Measurements from ENCODE around the gene SPOCK1. TPM values are rescaled to one million over a fixed set of nuclear protein-coding genes. Genes with fewer than 3 reads are reported as not detected.

Gene SPOCK1
- total RNA-seq, 1 experiment from 2014 or later: 0.27 TPM

DNA sequence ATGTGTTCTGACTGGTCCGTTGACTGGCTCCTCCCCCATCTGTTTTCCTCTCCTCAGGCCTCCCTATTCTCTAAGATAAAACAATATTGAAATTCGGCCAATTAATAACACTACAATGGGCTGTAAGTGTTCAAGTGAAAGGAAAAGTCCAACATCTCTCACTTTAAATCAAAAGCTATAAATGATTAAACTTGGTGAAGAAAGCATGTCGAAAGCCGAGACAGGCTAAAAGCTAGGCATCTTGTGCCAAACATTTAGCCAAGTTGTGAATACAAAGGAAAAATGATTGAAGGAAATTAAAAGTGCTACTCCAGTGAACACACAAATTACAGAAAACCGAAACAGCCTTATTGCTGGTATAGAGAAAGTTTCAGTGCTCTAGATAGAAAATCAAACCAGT is 310.6 kb downstream of the SPOCK1 start:
- Histone ChIP-seq H3K4me1 (ENCODE audit: control insufficient read depth in 1 of 2, insufficient read depth in 2 of 2, low read length in 2 of 2) (no peaks in the 10 kb centered on the region), H3K9ac (ENCODE audit: low read length) (no peak overlapping the region), H4K20me1 (ENCODE audit: insufficient read depth) (no peaks in the 10 kb centered on the region), H3K79me2 (ENCODE audit: insufficient read depth, low read length) (no peaks in the 10 kb centered on the region), H3K27ac (ENCODE audit: low read depth, low read length) (no peak overlapping the region), H2AFZ (ENCODE audit: low read depth, low read length, poor library complexity, severe bottlenecking) (no peak overlapping the region), H3K4me3 (replicated peaks in 1 of 2; ENCODE audit: low read depth in 1 of 2, low read length in 2 of 2) (no peak overlapping the region), H3K27me3 (ENCODE audit: insufficient read depth, low read length) (peaks cover 76% of the 10 kb centered on the region), H3K36me3 (ENCODE audit: control insufficient read depth in 1 of 2, insufficient read depth in 2 of 2, low read length in 2 of 2) (no peaks in the 10 kb centered on the region), H3K4me2 (ENCODE audit: low read length) (no peak overlapping the region), H3K9me3 (ENCODE audit: control insufficient read depth in 1 of 2, insufficient read depth in 1 of 2, low read depth in 1 of 2, low read length in 2 of 2) (no peaks in the 10 kb centered on the region), H3K9me2 (ENCODE audit: insufficient read depth) (no peaks in the 10 kb centered on the region)
- ATAC-seq (no peak), DNase-seq (ENCODE audit: low read depth, low spot score) (no peak)
- ChIA-PET CTCF (no interaction called here), POLR2A (no interaction called here), RAD21 (ENCODE audit: low non-redundant PET in 1 of 2, low total read pairs in 2 of 2, uncharacterized antibody in 2 of 2, unreplicated experiment in 2 of 2) (no interaction called here)
- intact Hi-C loops (cut with micrococcal nuclease): no loop called here
- no TSS peak for BruUV-seq (replicated peaks)
- TF ChIP-seq CBX3 (IDR thresholded peaks at IDR 0.05; ENCODE audit: low read depth): no peak
- TF ChIP-seq JUND (IDR thresholded peaks at IDR 0.05): no peak
- no peak for TF ChIP-seq ZNF274 (IDR thresholded peaks at IDR 0.05; ENCODE audit: low read depth, low read length)
- no peak for TF ChIP-seq SRF (IDR thresholded peaks at IDR 0.05; ENCODE audit: low read depth)
- no peak for TF ChIP-seq POLR2AphosphoS5 (IDR thresholded peaks at IDR 0.05; ENCODE audit: low read depth, low read length)
- TF ChIP-seq SP1 (IDR thresholded peaks at IDR 0.05; ENCODE audit: low read depth): no peak
- TF ChIP-seq ELF1 (IDR thresholded peaks at IDR 0.05; ENCODE audit: borderline replicate concordance, low read depth): no peak
- TF ChIP-seq TCF7L2 (IDR thresholded peaks at IDR 0.05; ENCODE audit: borderline replicate concordance, extremely low read depth, insufficient read depth, insufficient read length): no peak
- TF ChIP-seq, protein P1, sequence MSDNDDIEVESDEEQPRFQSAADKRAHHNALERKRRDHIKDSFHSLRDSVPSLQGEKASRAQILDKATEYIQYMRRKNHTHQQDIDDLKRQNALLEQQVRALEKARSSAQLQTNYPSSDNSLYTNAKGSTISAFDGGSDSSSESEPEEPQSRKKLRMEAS (IDR thresholded peaks at IDR 0.05): no peak
- TF ChIP-seq, protein P2, sequence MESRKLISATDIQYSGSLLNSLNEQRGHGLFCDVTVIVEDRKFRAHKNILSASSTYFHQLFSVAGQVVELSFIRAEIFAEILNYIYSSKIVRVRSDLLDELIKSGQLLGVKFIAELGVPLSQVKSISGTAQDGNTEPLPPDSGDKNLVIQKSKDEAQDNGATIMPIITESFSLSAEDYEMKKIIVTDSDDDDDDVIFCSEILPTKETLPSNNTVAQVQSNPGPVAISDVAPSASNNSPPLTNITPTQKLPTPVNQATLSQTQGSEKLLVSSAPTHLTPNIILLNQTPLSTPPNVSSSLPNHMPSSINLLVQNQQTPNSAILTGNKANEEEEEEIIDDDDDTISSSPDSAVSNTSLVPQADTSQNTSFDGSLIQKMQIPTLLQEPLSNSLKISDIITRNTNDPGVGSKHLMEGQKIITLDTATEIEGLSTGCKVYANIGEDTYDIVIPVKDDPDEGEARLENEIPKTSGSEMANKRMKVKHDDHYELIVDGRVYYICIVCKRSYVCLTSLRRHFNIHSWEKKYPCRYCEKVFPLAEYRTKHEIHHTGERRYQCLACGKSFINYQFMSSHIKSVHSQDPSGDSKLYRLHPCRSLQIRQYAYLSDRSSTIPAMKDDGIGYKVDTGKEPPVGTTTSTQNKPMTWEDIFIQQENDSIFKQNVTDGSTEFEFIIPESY (IDR thresholded peaks at IDR 0.05; ENCODE audit: extremely low read depth, insufficient replicate concordance, low read length): no peak
- no peak for TF ChIP-seq RAD21 (IDR thresholded peaks at IDR 0.05; ENCODE audit: low read depth)
- TF ChIP-seq EZH2 (IDR thresholded peaks at IDR 0.05): no peak
- TF ChIP-seq, protein P3, sequence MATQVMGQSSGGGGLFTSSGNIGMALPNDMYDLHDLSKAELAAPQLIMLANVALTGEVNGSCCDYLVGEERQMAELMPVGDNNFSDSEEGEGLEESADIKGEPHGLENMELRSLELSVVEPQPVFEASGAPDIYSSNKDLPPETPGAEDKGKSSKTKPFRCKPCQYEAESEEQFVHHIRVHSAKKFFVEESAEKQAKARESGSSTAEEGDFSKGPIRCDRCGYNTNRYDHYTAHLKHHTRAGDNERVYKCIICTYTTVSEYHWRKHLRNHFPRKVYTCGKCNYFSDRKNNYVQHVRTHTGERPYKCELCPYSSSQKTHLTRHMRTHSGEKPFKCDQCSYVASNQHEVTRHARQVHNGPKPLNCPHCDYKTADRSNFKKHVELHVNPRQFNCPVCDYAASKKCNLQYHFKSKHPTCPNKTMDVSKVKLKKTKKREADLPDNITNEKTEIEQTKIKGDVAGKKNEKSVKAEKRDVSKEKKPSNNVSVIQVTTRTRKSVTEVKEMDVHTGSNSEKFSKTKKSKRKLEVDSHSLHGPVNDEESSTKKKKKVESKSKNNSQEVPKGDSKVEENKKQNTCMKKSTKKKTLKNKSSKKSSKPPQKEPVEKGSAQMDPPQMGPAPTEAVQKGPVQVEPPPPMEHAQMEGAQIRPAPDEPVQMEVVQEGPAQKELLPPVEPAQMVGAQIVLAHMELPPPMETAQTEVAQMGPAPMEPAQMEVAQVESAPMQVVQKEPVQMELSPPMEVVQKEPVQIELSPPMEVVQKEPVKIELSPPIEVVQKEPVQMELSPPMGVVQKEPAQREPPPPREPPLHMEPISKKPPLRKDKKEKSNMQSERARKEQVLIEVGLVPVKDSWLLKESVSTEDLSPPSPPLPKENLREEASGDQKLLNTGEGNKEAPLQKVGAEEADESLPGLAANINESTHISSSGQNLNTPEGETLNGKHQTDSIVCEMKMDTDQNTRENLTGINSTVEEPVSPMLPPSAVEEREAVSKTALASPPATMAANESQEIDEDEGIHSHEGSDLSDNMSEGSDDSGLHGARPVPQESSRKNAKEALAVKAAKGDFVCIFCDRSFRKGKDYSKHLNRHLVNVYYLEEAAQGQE (IDR thresholded peaks at IDR 0.05; ENCODE audit: low read depth): no peak
- no peak for TF ChIP-seq EZH2phosphoT487 (IDR thresholded peaks at IDR 0.05; ENCODE audit: borderline replicate concordance)
- TF ChIP-seq SIN3A (IDR thresholded peaks at IDR 0.05; ENCODE audit: low read depth): no peak
- no peak for TF ChIP-seq FOSL1 (IDR thresholded peaks at IDR 0.05; ENCODE audit: low read depth)
- no peak for TF ChIP-seq YY1 (IDR thresholded peaks at IDR 0.05; ENCODE audit: extremely low read depth, insufficient replicate concordance, low read depth, low read length)

Measured in HCT116 (cell line).